Measurements from ENCODE around the gene MYH7B.

Gene MYH7B

GRCh38 chr20:34947336-34947735 is 8.3 kb upstream of the MYH7B start:
- Mint-ChIP-seq H3K27ac (no peak overlapping the region), H3K36me3 (ENCODE audit: low read depth) (peaks cover 34% of the 10 kb centered on the region), H3K4me1 (no peaks in the 10 kb centered on the region), H3K4me3 (no peak overlapping the region), H3K9me3 (no peaks in the 10 kb centered on the region), H3K27me3 (ENCODE audit: low read depth, poor library complexity) (no peaks in the 10 kb centered on the region)
- DNase-seq: no peak
- TF ChIP-seq, protein P1, sequence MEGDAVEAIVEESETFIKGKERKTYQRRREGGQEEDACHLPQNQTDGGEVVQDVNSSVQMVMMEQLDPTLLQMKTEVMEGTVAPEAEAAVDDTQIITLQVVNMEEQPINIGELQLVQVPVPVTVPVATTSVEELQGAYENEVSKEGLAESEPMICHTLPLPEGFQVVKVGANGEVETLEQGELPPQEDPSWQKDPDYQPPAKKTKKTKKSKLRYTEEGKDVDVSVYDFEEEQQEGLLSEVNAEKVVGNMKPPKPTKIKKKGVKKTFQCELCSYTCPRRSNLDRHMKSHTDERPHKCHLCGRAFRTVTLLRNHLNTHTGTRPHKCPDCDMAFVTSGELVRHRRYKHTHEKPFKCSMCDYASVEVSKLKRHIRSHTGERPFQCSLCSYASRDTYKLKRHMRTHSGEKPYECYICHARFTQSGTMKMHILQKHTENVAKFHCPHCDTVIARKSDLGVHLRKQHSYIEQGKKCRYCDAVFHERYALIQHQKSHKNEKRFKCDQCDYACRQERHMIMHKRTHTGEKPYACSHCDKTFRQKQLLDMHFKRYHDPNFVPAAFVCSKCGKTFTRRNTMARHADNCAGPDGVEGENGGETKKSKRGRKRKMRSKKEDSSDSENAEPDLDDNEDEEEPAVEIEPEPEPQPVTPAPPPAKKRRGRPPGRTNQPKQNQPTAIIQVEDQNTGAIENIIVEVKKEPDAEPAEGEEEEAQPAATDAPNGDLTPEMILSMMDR (IDR thresholded peaks at IDR 0.05): no peak

DNA sequence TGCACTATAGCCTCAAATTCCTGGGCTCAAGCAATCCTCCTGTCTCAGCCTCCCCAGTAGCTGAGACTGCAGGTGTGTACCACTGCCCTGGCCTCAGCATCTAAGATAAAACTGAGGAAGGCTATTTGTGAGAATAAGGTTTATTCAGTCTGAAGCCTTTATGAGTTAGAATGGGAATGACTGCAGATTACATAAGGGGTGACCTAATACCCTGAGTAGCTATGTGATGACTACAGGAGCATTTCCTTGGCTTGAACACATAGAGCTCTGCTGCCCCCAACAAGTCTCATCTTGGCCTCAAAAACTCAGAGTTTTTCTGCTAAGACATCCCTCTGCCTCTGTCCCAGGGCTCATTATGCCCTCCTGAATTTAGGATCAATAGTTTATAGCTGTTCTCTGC is 7.6 kb upstream of the MYH7B start:
- TF ChIP-seq, protein P1 (IDR thresholded peaks at IDR 0.05): no peak
- H3K27ac Mint-ChIP-seq: no peak overlapping the region
- DNase-seq: no peak
- no peaks in the 10 kb centered on the region for H3K27me3 Mint-ChIP-seq (ENCODE audit: low read depth, poor library complexity)
- peaks cover 7% of the 10 kb centered on the region for H3K4me1 Mint-ChIP-seq
- no peak overlapping the region for H3K4me3 Mint-ChIP-seq
- peaks cover 30% of the 10 kb centered on the region for H3K36me3 Mint-ChIP-seq (ENCODE audit: low read depth)
- H3K9me3 Mint-ChIP-seq: no peaks in the 10 kb centered on the region

DNA sequence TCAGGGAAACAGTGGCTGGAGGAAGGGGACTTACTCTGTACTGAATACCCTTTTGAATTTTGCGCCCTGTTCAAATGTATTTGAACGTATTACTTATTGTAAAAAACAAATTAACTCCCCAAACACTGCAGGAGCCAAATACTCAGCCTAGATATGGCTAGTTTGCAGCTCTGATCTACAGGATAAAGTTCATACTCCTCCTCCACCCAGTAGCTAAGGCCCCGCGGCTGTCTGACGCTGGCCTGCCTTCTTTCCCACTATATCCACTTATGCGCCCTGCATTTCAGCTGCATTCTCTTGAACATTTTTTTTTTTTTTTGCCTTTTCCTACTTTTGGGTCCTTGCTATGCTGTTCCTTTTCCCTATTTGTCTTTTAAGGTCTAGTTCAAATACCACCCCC is 6.5 kb upstream of the MYH7B start:
- H3K9me3 Mint-ChIP-seq: no peaks in the 10 kb centered on the region
- H3K36me3 Mint-ChIP-seq (ENCODE audit: low read depth): peaks cover 24% of the 10 kb centered on the region
- peaks cover 16% of the 10 kb centered on the region for H3K4me1 Mint-ChIP-seq
- no peak overlapping the region for H3K27ac Mint-ChIP-seq
- no peaks in the 10 kb centered on the region for H3K27me3 Mint-ChIP-seq (ENCODE audit: low read depth, poor library complexity)
- no peak overlapping the region for H3K4me3 Mint-ChIP-seq
- no peak for DNase-seq
- TF ChIP-seq, protein P1 (IDR thresholded peaks at IDR 0.05): no peak

- Mint-ChIP-seq H3K9me3 (no peaks in the 10 kb centered on the region), H3K4me1 (peaks cover 36% of the 10 kb centered on the region), H3K4me3 (no peak overlapping the region), H3K27ac (no peak overlapping the region), H3K36me3 (ENCODE audit: low read depth) (peaks cover 17% of the 10 kb centered on the region), H3K27me3 (ENCODE audit: low read depth, poor library complexity) (peaks cover 6% of the 10 kb centered on the region)
- TF ChIP-seq, protein P1 (IDR thresholded peaks at IDR 0.05): no peak
- DNase-seq: no peak
Observed at GRCh38 chr20:34951252-34951651, 4.4 kb upstream of the MYH7B start.

- H3K27ac Mint-ChIP-seq: no peak overlapping the region
- TF ChIP-seq, protein P1 (IDR thresholded peaks at IDR 0.05): no peak
- H3K9me3 Mint-ChIP-seq: no peaks in the 10 kb centered on the region
- no peak overlapping the region for H3K4me3 Mint-ChIP-seq
- peaks cover 6% of the 10 kb centered on the region for H3K27me3 Mint-ChIP-seq (ENCODE audit: low read depth, poor library complexity)
- H3K4me1 Mint-ChIP-seq: peaks cover 40% of the 10 kb centered on the region
- H3K36me3 Mint-ChIP-seq (ENCODE audit: low read depth): peaks cover 16% of the 10 kb centered on the region
- DNase-seq: no peak
Observed at GRCh38 chr20:34951652-34952051, 4.0 kb upstream of the MYH7B start.

DNA sequence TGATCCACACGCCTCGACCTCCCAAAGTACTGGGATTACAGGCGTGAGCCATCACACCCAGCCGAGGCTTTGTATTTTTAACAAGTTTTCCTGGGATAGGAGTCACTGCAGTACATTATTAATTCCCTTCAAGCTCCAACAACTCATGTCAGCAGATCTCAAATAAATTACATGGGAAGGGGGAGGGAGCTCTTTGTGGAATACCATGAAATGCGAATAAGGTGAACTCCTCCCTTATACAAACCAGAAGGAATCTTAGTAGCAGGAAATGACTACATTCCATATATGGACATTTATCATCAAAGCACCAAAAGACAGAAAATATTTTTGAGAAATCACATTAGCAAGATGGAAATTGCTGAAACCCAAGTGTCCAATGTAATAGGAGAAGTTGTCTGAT is 3.0 kb upstream of the MYH7B start:
- TF ChIP-seq, protein P1 (IDR thresholded peaks at IDR 0.05): no peak
- Mint-ChIP-seq H3K4me1 (peaks cover 47% of the 10 kb centered on the region), H3K27ac (peak overlapping the region; percentile 37)

More for the DNA sequence above, 3.0 kb upstream of the MYH7B start:
- no peaks in the 10 kb centered on the region for H3K9me3 Mint-ChIP-seq
- no peak overlapping the region for H3K4me3 Mint-ChIP-seq
- H3K36me3 Mint-ChIP-seq (ENCODE audit: low read depth): peaks cover 16% of the 10 kb centered on the region
- no peak for DNase-seq
- H3K27me3 Mint-ChIP-seq (ENCODE audit: low read depth, poor library complexity): peaks cover 6% of the 10 kb centered on the region
